H9 (cell line): ENCODE measurements around the gene NCL. TPM values are rescaled to one million over a fixed set of nuclear protein-coding genes. Genes with fewer than 3 reads are reported as not detected.

Source experiments
- DNase-seq: peaks from one replicate; pipeline ENCODE4 v3.0.0-alpha.2; 2017
- H2AFZ ChIP-seq: one replicate; pipeline ENCODE4 v1.6.1; 2013; ENCODE audit warnings: mild to moderate bottlenecking, low read length, control low read depth, moderate library complexity
- H2AK5ac ChIP-seq: 2 replicates; pipeline ENCODE4 v1.6.1; 2013; ENCODE audit warnings: low read length, control low read depth, mixed read lengths; ENCODE audit not compliant: insufficient read length
- H2BK120ac ChIP-seq: one replicate; pipeline ENCODE4 v1.6.1; 2013; ENCODE audit warnings: low read depth, mild to moderate bottlenecking, low read length, control low read depth, inconsistent platforms; ENCODE audit not compliant: poor library complexity, severe bottlenecking
- H2BK12ac ChIP-seq: 2 replicates; pipeline ENCODE4 v1.6.1; 2013; ENCODE audit warnings: low read length, control low read depth, mixed read lengths, low read depth; ENCODE audit not compliant: insufficient read length
- H2BK15ac ChIP-seq: 2 replicates; pipeline ENCODE4 v1.6.1; 2013; ENCODE audit warnings: low read depth, low read length, control low read depth
- H2BK20ac ChIP-seq: one replicate; pipeline ENCODE4 v1.6.1; 2013; ENCODE audit warnings: low read depth, mild to moderate bottlenecking, low read length, control low read depth, inconsistent platforms; ENCODE audit not compliant: poor library complexity, severe bottlenecking
- H2BK5ac ChIP-seq: 2 replicates; pipeline ENCODE4 v1.6.1; 2013; ENCODE audit warnings: low read length, control low read depth, mixed read lengths; ENCODE audit not compliant: insufficient read length
- H3K14ac ChIP-seq: 2 replicates; pipeline ENCODE4 v1.6.1; 2013; ENCODE audit warnings: low read length, control low read depth; ENCODE audit not compliant: insufficient read depth
- H3K18ac ChIP-seq: 2 replicates; pipeline ENCODE4 v1.6.1; 2013; ENCODE audit warnings: low read depth, mild to moderate bottlenecking, mixed read lengths, low read length, control low read depth; ENCODE audit not compliant: insufficient read length
- H3K23ac ChIP-seq: 2 replicates; pipeline ENCODE4 v1.6.1; 2013; ENCODE audit warnings: low read length, control low read depth, mixed read lengths, low read depth; ENCODE audit not compliant: insufficient read length
- H3K23me2 ChIP-seq: 2 replicates; pipeline ENCODE4 v1.6.1; 2013; ENCODE audit warnings: low read depth, mild to moderate bottlenecking, mixed read lengths, low read length, control low read depth; ENCODE audit not compliant: insufficient read length, poor library complexity, severe bottlenecking
- H3K27ac ChIP-seq: 2 replicates; pipeline ENCODE4 v1.5.1; 2013; ENCODE audit warnings: low read length, control low read depth, mixed read lengths, low read depth; ENCODE audit not compliant: insufficient read length
- H3K27me3 ChIP-seq: 2 replicates; pipeline ENCODE4 v1.6.1; 2013; ENCODE audit warnings: low read length, control low read depth, inconsistent platforms; ENCODE audit not compliant: insufficient read depth
- H3K4ac ChIP-seq: 2 replicates; pipeline ENCODE4 v1.6.1; 2013; ENCODE audit warnings: low read depth, mild to moderate bottlenecking, control low read depth, inconsistent platforms, low read length, moderate library complexity
- H3K4me1 ChIP-seq: 2 replicates; pipeline ENCODE4 v1.6.1; 2013; ENCODE audit warnings: low read length, control low read depth, inconsistent platforms; ENCODE audit not compliant: insufficient read depth
- H3K4me2 ChIP-seq: 2 replicates; pipeline ENCODE4 v1.6.1; 2013; ENCODE audit warnings: low read length, control low read depth, mixed read lengths; ENCODE audit not compliant: insufficient read length, insufficient read depth
- H3K56ac ChIP-seq: 2 replicates; pipeline ENCODE4 v1.6.1; 2013; ENCODE audit warnings: low read depth, mild to moderate bottlenecking, mixed read lengths, low read length, control low read depth; ENCODE audit not compliant: insufficient read length
- H3K79me1 ChIP-seq: 2 replicates; pipeline ENCODE4 v1.6.1; 2013; ENCODE audit warnings: low read depth, mild to moderate bottlenecking, moderate library complexity, low read length, control low read depth, inconsistent platforms; ENCODE audit not compliant: insufficient read depth, poor library complexity, severe bottlenecking
- H3K79me2 ChIP-seq: 2 replicates; pipeline ENCODE4 v1.6.1; 2013; ENCODE audit warnings: low read length, control low read depth, inconsistent platforms; ENCODE audit not compliant: insufficient read depth
- H3K9ac ChIP-seq: 2 replicates; pipeline ENCODE4 v1.6.1; 2013; ENCODE audit warnings: low read length, control low read depth, mixed read lengths; ENCODE audit not compliant: insufficient read length; ENCODE audit errors: extremely low read depth
- H3K9me3 ChIP-seq: one replicate; pipeline ENCODE4 v1.6.1; 2013; ENCODE audit warnings: low read depth, low read length, inconsistent platforms; ENCODE audit not compliant: control insufficient read depth
- H3T11ph ChIP-seq: one replicate; pipeline ENCODE4 v1.6.1; 2013; ENCODE audit warnings: mild to moderate bottlenecking, low read length, control low read depth, inconsistent platforms
- H4K20me1 ChIP-seq: one replicate; pipeline ENCODE4 v1.6.1; 2013; ENCODE audit not compliant: control insufficient read depth, insufficient read length, insufficient read depth
- H4K5ac ChIP-seq: 2 replicates; pipeline ENCODE4 v1.6.1; 2013; ENCODE audit warnings: low read depth, mild to moderate bottlenecking, mixed read lengths, low read length, control low read depth; ENCODE audit not compliant: insufficient read length
- H4K8ac ChIP-seq: replicated peaks from 2 replicates; pipeline ENCODE4 v1.6.1; 2013; ENCODE audit warnings: low read length, control low read depth, mixed read lengths, low read depth; ENCODE audit not compliant: insufficient read length
- H4K91ac ChIP-seq: 2 replicates; pipeline ENCODE4 v1.6.1; 2013; ENCODE audit warnings: low read depth, mild to moderate bottlenecking, moderate library complexity, mixed read lengths, low read length, control low read depth; ENCODE audit not compliant: insufficient read length
- H3K27ac Mint-ChIP-seq, 3 experiments: 2 replicates in 2 of 3; 3 replicates in 1 of 3; pipeline ENCODE4 v1.8.0; 2020 to 2021; ENCODE audit warnings: mixed read lengths in 3 of 3, mild to moderate bottlenecking in 1 of 3, moderate library complexity in 1 of 3
- H3K27me3 Mint-ChIP-seq: 2 replicates; pipeline ENCODE4 v1.8.0; 2021; ENCODE audit warnings: low read depth, mild to moderate bottlenecking, moderate library complexity, mixed read lengths
- H3K36me3 Mint-ChIP-seq, 3 experiments: 2 replicates in 2 of 3; 3 replicates in 1 of 3; pipeline ENCODE4 v1.8.0; 2020 to 2021; ENCODE audit warnings: low read depth in 3 of 3, mixed read lengths in 3 of 3; ENCODE audit not compliant: insufficient read depth in 1 of 3
- H3K4me1 Mint-ChIP-seq, 2 experiments: 2 replicates each; pipeline ENCODE4 v1.8.0; 2020; ENCODE audit warnings: mixed read lengths in 2 of 2
- H3K4me3 Mint-ChIP-seq, 2 experiments: 2 replicates in 1 of 2; 3 replicates in 1 of 2; pipeline ENCODE4 v1.8.0; 2020 to 2021; ENCODE audit warnings: mild to moderate bottlenecking in 2 of 2, mixed read lengths in 2 of 2, moderate library complexity in 1 of 2
- H3K9me3 Mint-ChIP-seq, 2 experiments: 2 replicates in 1 of 2; 3 replicates in 1 of 2; pipeline ENCODE4 v1.8.0; 2020; ENCODE audit warnings: mild to moderate bottlenecking in 2 of 2, mixed read lengths in 2 of 2, moderate library complexity in 1 of 2
- WGBS: extraction: QIAGEN DNeasy Blood & Tissue Kit; methylation state at CpG from one replicate; pipeline ENCODE4 v1.1.7; 2013; ENCODE audit warnings: missing lambda C conversion rate, low lambda C conversion rate, mixed read lengths; ENCODE audit not compliant: insufficient read length; ENCODE audit errors: extremely low coverage; 5-methylcytosine and 5-hydroxymethylcytosine counted together
- total RNA-seq: library from RNA; stranded (reverse); gene quantifications from 2 replicates; pipeline ENCODE4 v1.2.1, GENCODE V29; 2021
- TF ChIP-seq, protein P1 (sequence below): fragments of 200-600 bp; sonication (generic); conservative IDR thresholded peaks from 3 replicates; pipeline ENCODE4 v1.8.0; 2021; ENCODE audit warnings: antibody characterized with exemption, mild to moderate bottlenecking

The NCL gene
- total RNA-seq, 1 experiment from 2014 or later, result 1,269 TPM

DNA sequence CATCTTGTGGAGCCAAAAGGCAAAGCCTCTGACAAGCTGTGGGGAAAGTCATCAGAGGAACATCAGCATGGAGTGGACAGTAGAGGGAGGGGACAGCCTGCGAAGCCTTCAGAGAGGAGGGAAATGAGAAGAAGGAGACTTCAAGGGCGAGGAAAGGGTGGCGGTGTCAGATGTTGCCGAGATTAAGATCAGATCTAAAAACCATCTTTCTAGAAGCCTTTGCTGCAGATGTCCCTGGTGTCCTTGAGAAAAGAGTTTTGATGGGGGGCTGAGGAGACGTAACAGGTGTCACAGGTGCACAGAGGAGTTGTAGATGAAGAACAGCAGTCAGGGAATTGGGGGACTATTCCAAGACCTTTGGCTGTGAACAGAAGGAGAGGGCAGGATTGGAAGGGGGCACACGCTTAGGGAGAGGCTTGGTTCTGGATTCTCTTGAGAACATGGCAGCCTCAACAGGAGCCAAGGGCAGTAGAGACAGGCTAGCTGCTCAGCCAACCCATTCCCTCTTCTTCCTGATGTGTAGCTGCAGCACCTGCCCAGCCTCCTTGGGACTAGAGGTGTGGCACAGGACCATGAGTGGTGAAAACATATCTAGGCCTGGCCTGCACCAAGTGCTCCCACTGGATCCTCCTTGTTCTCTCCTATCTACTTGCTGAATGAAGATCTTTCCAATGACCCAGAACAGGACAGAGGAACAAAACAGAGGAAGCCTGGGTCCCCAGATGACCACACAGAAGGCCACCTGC lies 22.7 kb upstream of the NCL start:
- no peak overlapping the region for H4K8ac ChIP-seq
- no peaks in the 10 kb centered on the region for H4K20me1 ChIP-seq
- H2AK5ac ChIP-seq, result no peak overlapping the region
- H3K4me3 Mint-ChIP-seq, result no peak overlapping the region
- H3K18ac ChIP-seq, result no peak overlapping the region
- no peaks in the 10 kb centered on the region for H3K23me2 ChIP-seq
- no CpG with 5 or more reads among the region's 6 CpGs for WGBS
- peaks cover 22 to 24% of the 10 kb centered on the region in 2 experiments for H3K9me3 Mint-ChIP-seq
- H3K4me2 ChIP-seq, result no peak overlapping the region
- H4K91ac ChIP-seq, result no peak overlapping the region
- DNase-seq, result no peak
- H3K9me3 ChIP-seq, result peaks cover 6% of the 10 kb centered on the region
- H3K27ac ChIP-seq, result no peak overlapping the region
- H3K36me3 Mint-ChIP-seq, result peaks cover 14 to 19% (median 18%) of the 10 kb centered on the region in 3 experiments
- H3T11ph ChIP-seq, result no peak overlapping the region
- H3K14ac ChIP-seq, result no peak overlapping the region
- no peak overlapping the region for H3K56ac ChIP-seq
- no peaks in the 10 kb centered on the region for H3K79me1 ChIP-seq
- H3K4ac ChIP-seq, result no peak overlapping the region
- no peaks in the 10 kb centered on the region for H3K79me2 ChIP-seq
- H3K27me3 Mint-ChIP-seq, result peaks cover 4% of the 10 kb centered on the region; the same call in 1 of the 2 replicates
- no peak overlapping the region for H3K23ac ChIP-seq
- H2BK12ac ChIP-seq, result no peak overlapping the region
- no peak overlapping the region for H2BK15ac ChIP-seq
- H2BK5ac ChIP-seq, result no peak overlapping the region
- no peak overlapping the region for H2AFZ ChIP-seq
- 0 out of 4 replicates have a peak, but pooled peaks cover 0 to 3% of the 10 kb centered on the region in 2 experiments for H3K4me1 Mint-ChIP-seq
- TF ChIP-seq, protein P1, sequence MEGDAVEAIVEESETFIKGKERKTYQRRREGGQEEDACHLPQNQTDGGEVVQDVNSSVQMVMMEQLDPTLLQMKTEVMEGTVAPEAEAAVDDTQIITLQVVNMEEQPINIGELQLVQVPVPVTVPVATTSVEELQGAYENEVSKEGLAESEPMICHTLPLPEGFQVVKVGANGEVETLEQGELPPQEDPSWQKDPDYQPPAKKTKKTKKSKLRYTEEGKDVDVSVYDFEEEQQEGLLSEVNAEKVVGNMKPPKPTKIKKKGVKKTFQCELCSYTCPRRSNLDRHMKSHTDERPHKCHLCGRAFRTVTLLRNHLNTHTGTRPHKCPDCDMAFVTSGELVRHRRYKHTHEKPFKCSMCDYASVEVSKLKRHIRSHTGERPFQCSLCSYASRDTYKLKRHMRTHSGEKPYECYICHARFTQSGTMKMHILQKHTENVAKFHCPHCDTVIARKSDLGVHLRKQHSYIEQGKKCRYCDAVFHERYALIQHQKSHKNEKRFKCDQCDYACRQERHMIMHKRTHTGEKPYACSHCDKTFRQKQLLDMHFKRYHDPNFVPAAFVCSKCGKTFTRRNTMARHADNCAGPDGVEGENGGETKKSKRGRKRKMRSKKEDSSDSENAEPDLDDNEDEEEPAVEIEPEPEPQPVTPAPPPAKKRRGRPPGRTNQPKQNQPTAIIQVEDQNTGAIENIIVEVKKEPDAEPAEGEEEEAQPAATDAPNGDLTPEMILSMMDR, result no peak
- no peak overlapping the region for H3K9ac ChIP-seq
- no peak overlapping the region for H2BK20ac ChIP-seq
- no peak overlapping the region for H4K5ac ChIP-seq
- H3K27ac Mint-ChIP-seq, result no peak overlapping the region
- H3K4me1 ChIP-seq, result no peaks in the 10 kb centered on the region
- no peaks in the 10 kb centered on the region; the same call in 1 of the 2 replicates for H3K27me3 ChIP-seq
- H2BK120ac ChIP-seq, result no peak overlapping the region
